NCI-H2171 treated with DMSO at 0.1 percent for 48 hours (cell line): ENCODE data around the gene COPB1.

Experiments used
- DNase-seq: peaks from one replicate; lab custom pipeline; 2025; lab: John Stamatoyannopoulos, UW

COPB1 gene

GRCh38 chr11:14435717-14436512 is 63.7 kb downstream of the COPB1 start:
- no peak for DNase-seq

DNA sequence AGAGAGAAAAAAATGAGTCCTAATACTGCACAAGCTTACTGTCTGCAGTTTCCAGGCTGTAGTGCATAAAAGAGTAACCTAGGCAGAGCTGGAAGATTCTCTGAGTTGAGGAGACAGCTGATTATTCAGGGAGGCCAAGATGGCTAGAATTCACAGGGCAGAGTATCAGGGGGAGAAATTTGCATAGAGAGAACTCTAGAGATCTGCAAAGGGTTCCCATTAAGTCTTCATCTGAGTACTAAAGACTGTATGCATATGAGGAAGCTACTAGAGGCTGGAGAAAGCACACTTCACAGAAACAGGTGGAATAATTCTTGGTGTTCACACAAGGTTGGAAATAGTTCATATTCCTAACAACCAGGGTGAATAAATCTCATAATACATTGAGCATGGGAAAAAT is 74.0 kb downstream of the COPB1 start:
- no peak for DNase-seq

DNA sequence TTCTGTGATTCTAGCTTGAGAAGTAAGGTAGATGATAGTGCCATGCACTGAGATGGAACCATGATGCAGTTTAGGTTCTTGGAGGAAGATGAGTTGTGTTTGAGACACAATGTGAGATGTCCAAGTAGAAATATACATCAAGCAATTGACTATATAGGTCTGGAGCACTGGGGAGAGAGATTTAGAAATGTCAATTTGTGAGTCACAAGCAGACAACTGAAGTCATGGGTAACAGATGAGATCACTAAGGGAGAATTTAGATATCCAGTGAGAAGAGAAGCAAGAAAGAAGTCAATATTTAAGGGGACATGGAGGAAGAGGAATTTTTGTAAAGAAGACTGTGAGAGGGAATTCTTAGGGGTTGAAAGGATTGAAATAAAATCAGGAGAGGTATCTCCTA is 75.5 kb downstream of the COPB1 start:
- no peak for DNase-seq

DNA sequence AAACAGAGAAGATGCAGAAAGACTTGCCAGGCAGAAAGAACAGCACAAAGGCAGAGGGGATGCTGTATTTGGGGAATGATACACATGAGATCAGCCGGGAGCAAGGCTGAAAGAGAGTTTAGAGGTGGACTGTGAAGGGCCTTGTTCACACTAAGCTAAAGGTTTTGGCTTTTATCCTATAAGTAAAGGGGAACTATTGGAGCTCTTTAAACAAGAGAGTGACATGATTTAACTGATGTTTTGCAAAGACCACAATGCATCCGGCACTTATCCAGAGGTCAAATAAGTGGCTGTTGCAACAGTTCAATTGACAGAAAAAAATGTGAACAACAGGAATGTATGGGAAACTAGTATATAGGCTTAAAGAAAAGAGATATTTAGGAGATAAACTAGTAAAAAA is 76.0 kb downstream of the COPB1 start:
- DNase-seq = no peak

GRCh38 chr11:14422814-14423182 is 76.8 kb downstream of the COPB1 start:
- DNase-seq = no peak

DNA sequence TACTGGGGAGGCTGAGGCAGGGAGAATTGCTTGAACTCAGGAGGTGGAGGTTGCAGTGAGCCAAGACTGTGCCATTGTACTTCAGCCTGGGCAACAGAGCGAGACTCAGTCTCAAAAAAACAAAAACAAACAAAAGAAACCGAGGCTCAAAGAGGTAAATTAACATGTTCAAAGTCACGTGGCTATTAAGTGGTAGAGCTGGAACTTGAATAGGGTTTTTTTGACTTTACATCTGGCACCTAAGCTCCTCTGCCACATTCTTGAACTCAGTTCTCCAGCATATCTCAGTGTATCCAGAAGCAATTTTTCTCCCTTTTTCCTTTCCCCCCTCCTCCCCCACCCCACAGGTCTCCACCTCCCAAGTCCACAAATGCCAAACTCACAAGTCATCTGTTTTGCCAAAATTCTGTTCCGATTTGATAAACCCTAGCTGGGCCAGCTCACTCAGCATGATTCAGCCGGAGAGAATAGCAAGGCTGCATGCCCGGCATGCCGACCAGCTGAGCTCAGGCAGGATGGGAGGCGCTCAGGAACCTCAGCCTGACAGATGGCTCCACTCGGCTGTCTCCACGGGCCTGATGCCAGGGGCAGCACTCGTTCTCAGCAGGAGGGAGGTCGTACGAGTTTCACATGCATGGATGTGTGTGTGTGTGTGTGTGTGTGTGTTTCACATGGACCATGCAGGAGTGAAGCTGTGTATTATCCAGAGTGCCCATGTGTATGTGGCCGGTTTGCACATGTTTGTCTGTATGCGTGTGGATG is 77.4 kb downstream of the COPB1 start:
- DNase-seq = peak; percentile 86

DNA sequence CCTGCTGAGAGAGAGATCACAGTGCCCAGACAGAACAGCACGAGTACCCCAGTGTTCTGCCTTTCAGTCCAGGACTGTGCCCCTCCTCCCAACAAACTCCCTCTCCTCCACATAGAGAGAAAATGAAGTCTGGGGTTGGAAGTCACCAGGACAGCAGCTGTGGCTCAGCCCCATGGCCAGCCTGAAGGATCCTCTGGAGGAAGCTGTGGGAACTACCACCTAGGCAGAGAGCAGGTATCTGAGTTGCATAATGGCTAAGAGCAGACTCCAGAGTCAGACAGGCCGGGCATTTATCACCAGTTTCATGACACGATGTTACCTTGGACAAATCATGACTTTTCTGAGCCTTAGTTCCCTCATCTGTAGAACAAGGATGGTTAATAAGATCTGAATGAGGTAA is 79.4 kb downstream of the COPB1 start:
- no peak for DNase-seq

GRCh38 chr11:14418801-14419417 is 80.7 kb downstream of the COPB1 start:
- no peak for DNase-seq

DNA sequence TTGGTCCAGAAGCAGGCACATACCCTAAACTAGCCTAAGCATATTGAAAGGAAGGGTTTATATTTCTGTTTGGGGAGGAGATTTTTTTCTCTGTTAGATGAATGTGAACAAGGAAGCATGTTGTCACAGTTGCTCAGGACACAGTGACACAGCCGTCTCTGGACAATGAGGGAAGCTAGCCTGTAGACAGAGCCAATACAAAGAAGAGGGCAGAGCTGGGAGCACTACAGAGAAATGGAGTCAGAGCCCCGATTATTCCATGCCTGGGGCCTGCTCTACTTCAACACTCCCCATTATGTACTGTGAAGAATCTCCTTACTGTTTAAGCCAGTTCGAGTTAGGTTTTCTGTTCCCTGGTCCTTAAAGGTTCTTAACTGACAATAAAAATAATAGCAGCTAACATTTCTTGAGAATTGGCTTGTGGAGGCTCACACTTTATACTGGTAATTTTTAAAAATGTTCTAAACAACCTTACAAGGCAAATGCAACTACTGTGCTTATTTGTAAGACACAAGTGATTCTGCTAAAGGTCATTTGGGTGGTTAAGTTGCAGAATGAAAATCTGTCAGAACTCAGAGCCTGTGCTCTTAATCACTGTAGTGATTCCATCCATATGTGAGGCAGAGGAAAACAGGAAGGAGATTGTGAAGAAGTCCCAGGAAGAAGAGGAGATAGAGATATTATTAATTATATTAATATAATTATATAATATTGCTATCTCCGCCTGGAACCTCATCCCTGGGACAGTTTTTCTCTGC is 81.8 kb downstream of the COPB1 start:
- DNase-seq = no peak

DNA sequence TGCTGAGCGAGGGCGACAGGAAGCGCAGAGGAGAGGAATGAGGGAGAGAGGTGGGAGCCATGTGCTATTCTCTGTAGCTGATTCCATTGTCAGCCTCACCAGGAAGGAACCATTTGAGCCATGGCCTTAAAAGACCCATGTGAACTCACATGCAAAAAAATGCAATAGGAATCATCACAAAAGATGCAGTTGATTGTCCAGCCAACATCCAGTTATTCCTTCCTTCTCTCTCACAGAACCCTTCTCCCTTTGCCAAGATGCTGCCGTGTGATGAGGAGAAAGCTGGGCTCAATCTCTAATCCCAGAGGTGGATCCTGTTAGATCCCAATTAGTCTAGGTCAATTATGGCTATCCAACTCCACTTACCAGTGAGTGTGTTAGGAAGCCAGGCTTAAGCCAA is 82.4 kb downstream of the COPB1 start:
- DNase-seq = no peak

GRCh38 chr11:14414470-14415461 is 84.8 kb downstream of the COPB1 start:
- DNase-seq = no peak

- DNase-seq = no peak
Measured at GRCh38 chr11:14413307-14414069, 86.1 kb downstream of the COPB1 start.

DNA sequence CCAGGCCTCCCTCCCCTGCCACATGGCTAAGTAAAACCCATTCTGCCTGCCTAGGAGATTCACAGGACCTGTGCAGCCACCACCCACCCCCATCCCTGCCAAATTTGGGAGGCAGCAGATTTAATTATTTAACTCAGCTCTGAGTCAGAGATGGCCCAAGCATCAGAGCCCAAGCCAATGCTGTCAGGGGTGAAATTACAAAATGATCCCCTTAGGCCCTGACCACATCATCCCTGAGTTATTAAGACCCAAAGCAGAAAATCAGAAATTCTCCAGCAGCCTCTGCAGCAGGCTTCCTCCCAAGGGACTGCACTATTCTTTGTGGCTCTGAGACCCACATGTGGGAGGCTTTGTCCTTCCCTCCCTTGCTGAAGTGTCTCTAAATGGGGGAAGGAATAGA is 87.8 kb downstream of the COPB1 start:
- no peak for DNase-seq

- no peak for DNase-seq
Measured at GRCh38 chr11:14409891-14410290, 89.7 kb downstream of the COPB1 start.

DNA sequence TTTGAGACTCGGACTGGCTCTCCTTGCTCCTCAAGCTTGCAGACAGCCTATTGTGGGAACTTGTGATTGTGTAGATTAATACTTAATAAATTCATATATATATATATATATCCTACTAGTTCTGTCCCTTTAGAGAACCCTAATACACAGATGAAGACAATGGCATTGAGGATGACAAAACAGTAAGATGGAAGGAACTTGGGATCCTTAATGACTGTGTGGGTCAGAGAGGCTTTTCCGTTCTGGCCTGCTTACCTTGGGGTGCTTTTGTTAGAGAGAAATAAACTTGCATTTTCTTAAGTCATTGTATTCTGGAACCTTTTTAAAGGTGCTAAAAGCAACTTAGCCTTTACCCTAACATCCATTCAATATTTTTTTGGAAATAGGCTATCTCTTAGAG is 91.0 kb downstream of the COPB1 start:
- no peak for DNase-seq
